HG02870 (cell line): ENCODE results near the gene NDUFAF7.
"Not testable (repeated sequence)": the region's sequence is repeated elsewhere in the genome, so short reads cannot be mapped to it uniquely, and the experiment has no call there.

Experiments used
- ATAC-seq: cut with Tn5 transposase; IDR thresholded peaks from one replicate; pipeline ENCODE4 v1.9.1; 2021; ENCODE audit warnings: mild to moderate bottlenecking, moderate library complexity; ENCODE audit not compliant: unreplicated experiment

Gene NDUFAF7

DNA sequence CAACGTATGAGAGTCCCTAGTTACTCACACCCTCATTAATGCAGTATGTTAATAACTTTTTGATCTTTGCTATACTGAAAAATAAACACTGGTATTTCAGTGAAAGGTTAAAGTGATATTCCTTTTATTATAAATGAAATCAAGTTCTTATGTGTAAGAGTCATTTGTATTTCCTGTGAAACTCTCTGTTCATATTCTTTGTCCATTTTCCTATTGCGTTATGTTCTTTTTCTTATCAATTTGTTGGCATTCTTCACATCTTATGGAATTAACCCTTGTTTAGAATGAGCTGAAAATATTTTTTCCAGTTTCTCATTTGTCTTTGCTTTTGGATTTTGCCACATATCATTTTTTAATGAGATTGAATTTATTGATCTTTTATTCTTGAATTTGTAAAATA lies 44.8 kb downstream of the NDUFAF7 start:
- ATAC-seq: no peak

GRCh38 chr2:37281916-37282315 lies 50.5 kb downstream of the NDUFAF7 start:
- ATAC-seq: no peak

GRCh38 chr2:37282746-37283145 lies 51.3 kb downstream of the NDUFAF7 start:
- ATAC-seq: no peak

DNA sequence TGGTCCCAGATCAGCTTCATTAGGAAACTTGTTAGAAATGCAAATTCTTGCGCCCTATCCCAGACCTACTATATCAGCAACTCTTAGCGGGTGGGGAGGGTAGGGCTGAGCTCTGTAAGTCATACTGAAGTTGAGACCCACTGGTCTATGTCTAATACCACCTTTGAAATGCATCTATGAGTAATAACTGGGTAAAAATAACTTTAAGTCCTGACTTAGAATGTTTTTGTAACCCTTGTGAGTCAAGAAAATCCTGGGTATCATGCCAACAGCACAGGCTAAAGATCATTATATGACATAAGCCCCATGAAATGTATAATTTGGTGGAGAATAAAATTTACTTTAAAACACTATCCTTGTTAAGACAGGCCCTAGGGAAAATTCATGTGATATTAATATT lies 51.7 kb downstream of the NDUFAF7 start:
- no peak for ATAC-seq

DNA sequence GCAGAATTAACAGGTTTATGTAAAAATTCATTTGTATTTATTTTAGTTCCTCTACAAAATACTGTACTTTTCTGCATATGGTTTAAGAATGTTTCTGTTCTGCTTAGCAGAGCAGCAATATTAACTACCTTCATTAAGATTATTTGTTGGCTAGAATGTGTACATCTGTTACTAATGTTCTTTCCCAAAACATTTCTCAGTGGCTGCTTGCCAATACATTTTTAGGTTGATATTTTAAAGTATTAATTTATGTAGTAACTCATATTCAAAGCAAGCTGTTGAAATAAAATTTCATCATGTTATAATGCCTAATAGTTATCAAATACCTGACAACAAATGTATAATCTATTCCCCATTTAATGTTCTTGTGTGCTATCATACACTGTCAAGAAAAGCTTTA lies 52.9 kb downstream of the NDUFAF7 start:
- ATAC-seq: no peak

- ATAC-seq: no peak
These were observed 56.5 kb downstream of the NDUFAF7 start for GRCh38 chr2:37287966-37288365.

DNA sequence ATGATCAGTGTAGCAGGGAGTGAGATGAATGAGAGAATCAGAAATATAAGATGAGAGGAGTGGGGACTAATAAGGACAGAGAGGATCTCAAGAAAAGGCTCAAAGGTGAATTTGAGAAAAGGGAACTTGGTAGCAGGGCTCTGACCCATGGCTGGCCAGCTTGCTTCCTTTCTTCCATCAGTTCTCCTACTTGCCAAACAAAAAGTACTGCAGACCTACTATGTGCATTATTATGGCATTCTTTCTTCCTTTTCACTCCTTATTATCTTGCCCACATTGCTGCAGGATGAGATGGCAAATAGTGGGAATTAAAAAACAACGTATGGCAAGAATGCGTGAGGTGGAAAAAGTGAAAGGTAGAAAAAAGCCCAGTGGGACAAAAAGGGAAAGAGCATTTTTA lies 60.2 kb downstream of the NDUFAF7 start:
- no peak for ATAC-seq

DNA sequence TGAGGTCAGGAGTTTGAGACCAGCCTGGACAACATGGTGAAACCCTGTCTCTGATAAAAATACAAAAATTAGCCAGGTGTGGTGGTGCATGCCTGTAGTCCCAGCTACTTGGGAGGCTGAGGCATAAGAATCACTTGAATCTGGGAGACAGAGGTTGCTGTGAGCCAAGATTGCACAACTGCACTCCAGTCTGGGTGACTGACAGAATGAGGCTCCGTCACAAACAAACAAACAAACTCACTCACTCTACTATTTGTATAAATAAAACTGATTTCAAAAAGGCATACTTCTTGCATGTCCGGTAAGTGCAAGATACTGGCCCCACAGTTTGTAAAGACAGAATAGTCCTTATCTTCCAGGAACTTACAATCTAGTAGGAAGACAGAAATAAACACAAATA lies 63.4 kb downstream of the NDUFAF7 start:
- not testable (repeated sequence) for ATAC-seq

GRCh38 chr2:37295469-37296073 lies 64.1 kb downstream of the NDUFAF7 start:
- ATAC-seq: no peak

DNA sequence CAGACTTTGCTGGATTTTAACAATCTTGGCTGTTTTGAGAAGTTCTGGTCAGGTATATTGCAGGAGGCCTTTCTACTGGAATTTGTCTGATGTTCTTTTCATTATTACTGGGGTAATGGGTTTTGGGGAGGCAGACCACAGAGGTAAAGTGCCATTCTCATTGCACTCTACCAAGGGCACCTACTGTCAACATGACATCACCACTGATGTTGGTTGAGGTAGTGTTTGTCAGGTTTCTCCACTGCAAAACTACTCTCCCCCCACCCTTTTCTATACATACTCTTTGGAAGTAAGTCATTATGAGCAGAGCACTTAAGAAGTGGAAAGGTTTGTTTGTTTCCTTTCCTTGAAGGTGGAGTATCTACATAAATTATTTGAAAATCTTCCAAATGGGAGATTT lies 66.2 kb downstream of the NDUFAF7 start:
- ATAC-seq: no peak
